Astrocyte (in vitro differentiated cells and primary cell): Measurements from ENCODE around the gene SEMA3F.

ENCODE experiments used
- EZH2 ChIP-seq: IDR thresholded peaks from 2 replicates; pipeline ENCODE4 v1.6.1; 2012; ENCODE audit warnings: mild to moderate bottlenecking, low read length, inconsistent platforms; ENCODE audit not compliant: insufficient read depth
- TF ChIP-seq, protein P1 (sequence below): IDR thresholded peaks from 2 replicates; pipeline ENCODE4 v1.5.1; 2011; ENCODE audit warnings: low read depth, mild to moderate bottlenecking, inconsistent platforms, low read length, moderate library complexity; ENCODE audit not compliant: insufficient read depth

DNA sequence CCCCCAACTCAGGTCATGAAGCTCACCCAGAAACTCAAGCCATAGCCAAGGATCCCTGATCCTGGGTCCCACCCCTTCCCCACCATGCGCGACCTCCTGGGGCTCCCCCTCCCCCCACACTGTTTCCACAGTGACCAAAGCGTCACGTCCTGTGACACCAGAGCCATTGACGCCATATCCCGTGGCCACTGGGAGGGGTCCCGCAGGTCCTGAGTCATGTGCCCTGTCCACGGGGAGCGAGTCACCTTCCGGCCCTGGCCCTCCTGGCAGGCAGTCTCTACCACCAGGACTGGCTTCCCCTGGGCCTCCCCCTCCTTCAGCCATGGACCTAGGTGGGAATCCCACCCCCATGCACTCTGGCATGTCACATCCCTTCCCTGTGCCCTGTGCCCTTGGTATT lies 15.6 kb downstream of the SEMA3F start:
- no peak for TF ChIP-seq EZH2
- TF ChIP-seq, protein P1, sequence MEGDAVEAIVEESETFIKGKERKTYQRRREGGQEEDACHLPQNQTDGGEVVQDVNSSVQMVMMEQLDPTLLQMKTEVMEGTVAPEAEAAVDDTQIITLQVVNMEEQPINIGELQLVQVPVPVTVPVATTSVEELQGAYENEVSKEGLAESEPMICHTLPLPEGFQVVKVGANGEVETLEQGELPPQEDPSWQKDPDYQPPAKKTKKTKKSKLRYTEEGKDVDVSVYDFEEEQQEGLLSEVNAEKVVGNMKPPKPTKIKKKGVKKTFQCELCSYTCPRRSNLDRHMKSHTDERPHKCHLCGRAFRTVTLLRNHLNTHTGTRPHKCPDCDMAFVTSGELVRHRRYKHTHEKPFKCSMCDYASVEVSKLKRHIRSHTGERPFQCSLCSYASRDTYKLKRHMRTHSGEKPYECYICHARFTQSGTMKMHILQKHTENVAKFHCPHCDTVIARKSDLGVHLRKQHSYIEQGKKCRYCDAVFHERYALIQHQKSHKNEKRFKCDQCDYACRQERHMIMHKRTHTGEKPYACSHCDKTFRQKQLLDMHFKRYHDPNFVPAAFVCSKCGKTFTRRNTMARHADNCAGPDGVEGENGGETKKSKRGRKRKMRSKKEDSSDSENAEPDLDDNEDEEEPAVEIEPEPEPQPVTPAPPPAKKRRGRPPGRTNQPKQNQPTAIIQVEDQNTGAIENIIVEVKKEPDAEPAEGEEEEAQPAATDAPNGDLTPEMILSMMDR = no peak
